Esophagus muscularis mucosa (tissue), 4 donors: Measurements from ENCODE around the gene PCDHB11. TPM values are rescaled to one million over a fixed set of nuclear protein-coding genes. Genes with fewer than 3 reads are reported as not detected.
"Not testable (repeated sequence)": the region's sequence is repeated elsewhere in the genome, so short reads cannot be mapped to it uniquely, and the experiment has no call there.

Experiments
- DNase-seq: peaks from one replicate; pipeline ENCODE4 v3.0.0-alpha.2; 2017; ENCODE audit errors: extremely low spot score
- H3K27ac ChIP-seq, 4 donors: fragments of 200-600 bp; sonication (generic); replicated peaks in 1 of 4; 1 replicate in 3 of 4; 2 replicates in 1 of 4; pipeline ENCODE4 v1.5.1; 2016 to 2019; ENCODE audit warnings: mild to moderate bottlenecking in 1 of 4
- H3K27me3 ChIP-seq, 4 donors: fragments of 200-600 bp; sonication (generic); one replicate each; pipeline versions ENCODE4 v1.5.1 to v1.6.0; 2016 to 2019
- H3K36me3 ChIP-seq, 4 donors: fragments of 200-600 bp; sonication (generic); one replicate each; pipeline ENCODE4 v1.5.1; 2016 to 2019
- H3K4me1 ChIP-seq, 4 donors: fragments of 200-600 bp; sonication (generic); one replicate each; pipeline ENCODE4 v1.5.1; 2016 to 2019
- H3K4me3 ChIP-seq, 4 donors: fragments of 200-600 bp; sonication (generic); 1 replicate in 2 of 4; 2 replicates in 2 of 4; pipeline ENCODE4 v1.5.1; 2016 to 2019; ENCODE audit warnings: mild to moderate bottlenecking in 4 of 4, moderate library complexity in 1 of 4
- H3K9me3 ChIP-seq, 4 donors: fragments of 200-600 bp; sonication (generic); 1 replicate in 3 of 4; 2 replicates in 1 of 4; pipeline ENCODE4 v1.5.1; 2016 to 2019
- CTCF ChIP-seq, 3 experiments: fragments of 200-600 bp in 2 of 3; fragments of 450-650 bp in 1 of 3; sonication (generic) in 2 of 3; IDR thresholded peaks; one replicate each; pipeline ENCODE4 v1.5.1; 2017 to 2019; ENCODE audit warnings: antibody characterized with exemption in 3 of 3, mild to moderate bottlenecking in 2 of 3, moderate library complexity in 1 of 3
- EP300 ChIP-seq: sonication (generic); formaldehyde crosslinking; IDR thresholded peaks from one replicate; pipeline ENCODE4 v1.6.1; 2017; ENCODE audit warnings: antibody characterized with exemption
- POLR2A ChIP-seq: fragments of 450-650 bp; IDR thresholded peaks from one replicate; pipeline ENCODE4 v1.6.1; 2017; ENCODE audit warnings: antibody characterized with exemption, moderate library complexity, mild to moderate bottlenecking, low read depth
- POLR2AphosphoS5 ChIP-seq, 2 donors: sonication (generic); formaldehyde crosslinking; IDR thresholded peaks; one replicate each; pipeline ENCODE4 v1.6.1; 2017; ENCODE audit warnings: antibody characterized with exemption in 2 of 2
- WGBS: methylation state at CpG from one replicate; pipeline ENCODE4 v1.1.5; 2018; 5-methylcytosine and 5-hydroxymethylcytosine counted together
- intact Hi-C: fragments of 100-400 bp; cut with DNase I; formaldehyde crosslinking; loops from one replicate; pipeline ENCODE4 v1.15.1; 2023
- total RNA-seq, 4 donors: library from RNA; depleted of rRNA; stranded (reverse); fragments of >200 nt; gene quantifications; one replicate each; pipeline versions ENCODE4 v1.1.0 to v1.2.1, GENCODE V29; 2016

PCDHB11 gene
- total RNA-seq, 4 donors from 2014 or later = 1.7 to 4.6 (median 2.9) TPM

- H3K4me1 ChIP-seq = no peaks in the 10 kb centered on the region
- intact Hi-C loops = loop anchor here (10.0 kb wide), 1 partner anchor 323 kb away; no protein-coding TSS in a partner anchor
- TF ChIP-seq CTCF (IDR thresholded peaks at IDR 0.05) (no peak), POLR2A (no peak), EP300 (no peak), POLR2AphosphoS5 (IDR thresholded peaks at IDR 0.05) (no peak)
- H3K27ac ChIP-seq = no peak overlapping the region
- H3K9me3 ChIP-seq = peaks cover 12 to 100% (median 97%) of the 10 kb centered on the region in 4 donors
- H3K36me3 ChIP-seq = peaks cover 0 to 2% (median 0%) of the 10 kb centered on the region in 4 donors
- no peak for DNase-seq
- WGBS = 11% methylated on average over 10 of the region's 43 CpGs
- no peak overlapping the region for H3K4me3 ChIP-seq
- peaks cover 0 to 12% (median 0%) of the 10 kb centered on the region in 4 donors for H3K27me3 ChIP-seq
Measured at GRCh38 chr5:141241496-141241895, 42.1 kb downstream of the PCDHB11 start.

GRCh38 chr5:141245250-141245717 is 45.9 kb downstream of the PCDHB11 start, which contains the start of gene PCDHB15:
TSS of gene PCDHB15 (plus strand) at chr5:141245395. CDS start at chr5:141245579, 184 bp downstream.
- no peak for DNase-seq
- intact Hi-C loops = loop anchor here (10.0 kb wide), 1 partner anchor 320 kb away; no protein-coding TSS in a partner anchor

GRCh38 chr5:141246971-141247370 is 47.5 kb downstream of the PCDHB11 start:
- H3K36me3 ChIP-seq = peaks cover 0 to 13% (median 5%) of the 10 kb centered on the region in 4 donors
- WGBS = 63% methylated on average over 7 of the region's 42 CpGs
- not testable (repeated sequence) for DNase-seq, H3K4me3 ChIP-seq, H3K4me1 ChIP-seq, H3K27ac ChIP-seq, H3K27me3 ChIP-seq
- peaks cover 12 to 100% (median 96%) of the 10 kb centered on the region in 4 donors for H3K9me3 ChIP-seq
- intact Hi-C loops = loop anchor here (10.0 kb wide), 1 partner anchor 318 kb away; no protein-coding TSS in a partner anchor

More at GRCh38 chr5:141245250-141245717, 45.9 kb downstream of the PCDHB11 start, which contains the start of gene PCDHB15:
- 11% methylated on average over 15 of the region's 16 CpGs for WGBS
- Histone ChIP-seq H3K4me3 (peak within 1 kb of the TSS; percentile 31 to 49 (median 36)), H3K27me3 (peaks cover 0 to 12% (median 0%) of the 10 kb centered on the region in 4 donors), H3K27ac (no peak within 1 kb of the TSS), H3K9me3 (peaks cover 21 to 100% (median 96%) of the 10 kb centered on the region in 4 donors), H3K36me3 (peaks cover 0 to 13% (median 5%) of the 10 kb centered on the region in 4 donors), H3K4me1 (no peaks in the 10 kb centered on the region)
- TF ChIP-seq EP300 (no peak), CTCF (IDR thresholded peaks at IDR 0.05) (peak; percentile 11 to 26 (median 23))

GRCh38 chr5:141247434-141247833 is 48.0 kb downstream of the PCDHB11 start:
- DNase-seq, H3K4me3 ChIP-seq, H3K27me3 ChIP-seq, H3K27ac ChIP-seq, H3K4me1 ChIP-seq: not testable (repeated sequence)
- Histone ChIP-seq H3K9me3 (peaks cover 9 to 100% (median 96%) of the 10 kb centered on the region in 4 donors), H3K36me3 (peaks cover 0 to 13% (median 5%) of the 10 kb centered on the region in 4 donors)
- WGBS = 46% methylated on average over 9 of the region's 34 CpGs
- intact Hi-C loops = loop anchor here (10.0 kb wide), 1 partner anchor 317 kb away; no protein-coding TSS in a partner anchor

- Histone ChIP-seq H3K9me3 (peaks cover 9 to 100% (median 98%) of the 10 kb centered on the region in 4 donors), H3K27ac (no peak overlapping the region), H3K27me3 (no peaks in the 10 kb centered on the region), H3K4me3 (no peak overlapping the region), H3K4me1 (no peaks in the 10 kb centered on the region), H3K36me3 (peaks cover 0 to 13% (median 5%) of the 10 kb centered on the region in 4 donors)
- DNase-seq = no peak
- intact Hi-C loops = no loop called here
- TF ChIP-seq POLR2AphosphoS5 (IDR thresholded peaks at IDR 0.05) = no peak
- no peak for TF ChIP-seq CTCF (IDR thresholded peaks at IDR 0.05)
- no peak for TF ChIP-seq POLR2A
- TF ChIP-seq EP300 = no peak
Measured at GRCh38 chr5:141250576-141250975, 51.1 kb downstream of the PCDHB11 start.

Other genes with a start within 250 kb of the PCDHB11 start
- 10 to 100 TPM in 3 of 4 donors, 1 to 10 TPM in 1; 8.8 to 26.6 (median 18.0) TPM for gene PCDHAC2, start 233.2 kb upstream of the PCDHB11 start, total RNA-seq
- not detected for gene PCDHB1, start 148.3 kb upstream of the PCDHB11 start, total RNA-seq
- 1 to 10 TPM; 2.1 to 3.2 (median 2.8) TPM for gene PCDHB2, start 105.0 kb upstream of the PCDHB11 start, total RNA-seq
- 1 to 10 TPM in 3 of 4 donors, under 1 TPM in 1; 0.83 to 2.3 (median 1.2) TPM for gene PCDHB3, start 99.2 kb upstream of the PCDHB11 start, total RNA-seq
- 1 to 10 TPM; 1.2 to 5.1 (median 3.8) TPM for gene PCDHB4, start 77.8 kb upstream of the PCDHB11 start, total RNA-seq
- gene PCDHB5, start 64.4 kb upstream of the PCDHB11 start, total RNA-seq = 1 to 10 TPM; 3.6 to 7.4 (median 4.0) TPM
- 1 to 10 TPM in 1 of 4 donors, under 1 TPM in 3; 0.46 to 1.1 (median 0.83) TPM for gene PCDHB6, start 49.6 kb upstream of the PCDHB11 start, total RNA-seq
- 1 to 10 TPM; 1.1 to 2.9 (median 2.5) TPM for gene PCDHB7, start 27.0 kb upstream of the PCDHB11 start, total RNA-seq
- gene PCDHB8, start 21.8 kb upstream of the PCDHB11 start, total RNA-seq = 1 to 10 TPM in 1 of 4 donors, under 1 TPM in 3; 0.33 to 2.0 (median 0.87) TPM
- 1 to 10 TPM; 3.3 to 5.6 (median 3.9) TPM for gene PCDHB16, start 17.2 kb upstream of the PCDHB11 start, total RNA-seq
- gene PCDHB9, start 12.5 kb upstream of the PCDHB11 start, total RNA-seq = 1 to 10 TPM; 1.5 to 2.9 (median 2.2) TPM
- 1 to 10 TPM; 3.3 to 7.9 (median 4.9) TPM for gene PCDHB10, start 7.3 kb upstream of the PCDHB11 start, total RNA-seq
- gene PCDHB12, start 9.1 kb downstream of the PCDHB11 start, total RNA-seq = 1 to 10 TPM; 2.2 to 4.3 (median 2.9) TPM
- 1 to 10 TPM; 4.3 to 8.1 (median 5.6) TPM for gene PCDHB13, start 14.3 kb downstream of the PCDHB11 start, total RNA-seq
- 1 to 10 TPM; 6.8 to 9.9 (median 8.3) TPM for gene PCDHB14, start 23.7 kb downstream of the PCDHB11 start, total RNA-seq
- gene PCDHB15, start 45.8 kb downstream of the PCDHB11 start, total RNA-seq = 1 to 10 TPM; 4.0 to 7.0 (median 4.5) TPM
- under 1 TPM in 2 of 4 donors, not detected in 2; 0.23 to 0.65 TPM for gene SLC25A2, start 104.4 kb downstream of the PCDHB11 start, total RNA-seq
- 10 to 100 TPM; 44.0 to 65.9 (median 59.1) TPM for gene TAF7, start 121.2 kb downstream of the PCDHB11 start, total RNA-seq
- 1 to 10 TPM in 1 of 4 donors, under 1 TPM in 3; 0.45 to 1.2 (median 0.76) TPM for gene PCDHGA1, start 130.9 kb downstream of the PCDHB11 start, total RNA-seq
- 1 to 10 TPM; 2.5 to 5.4 (median 4.0) TPM for gene PCDHGA2, start 139.1 kb downstream of the PCDHB11 start, total RNA-seq
- 1 to 10 TPM; 1.7 to 2.6 (median 1.8) TPM for gene PCDHGA3, start 144.2 kb downstream of the PCDHB11 start, total RNA-seq
- 1 to 10 TPM; 2.7 to 5.1 (median 3.0) TPM for gene PCDHGB1, start 150.5 kb downstream of the PCDHB11 start, total RNA-seq
- 1 to 10 TPM; 3.6 to 7.9 (median 4.6) TPM for gene PCDHGA4, start 155.4 kb downstream of the PCDHB11 start, total RNA-seq
- gene PCDHGB2, start 160.4 kb downstream of the PCDHB11 start, total RNA-seq = 1 to 10 TPM; 3.2 to 5.7 (median 4.1) TPM
- gene PCDHGA5, start 164.5 kb downstream of the PCDHB11 start, total RNA-seq = 1 to 10 TPM; 2.6 to 5.4 (median 4.7) TPM
- 1 to 10 TPM; 2.5 to 7.5 (median 3.8) TPM for gene PCDHGB3, start 170.6 kb downstream of the PCDHB11 start, total RNA-seq
- 1 to 10 TPM; 4.1 to 7.1 (median 5.9) TPM for gene PCDHGA6, start 174.3 kb downstream of the PCDHB11 start, total RNA-seq
- 1 to 10 TPM; 4.3 to 9.1 (median 6.4) TPM for gene PCDHGA7, start 183.1 kb downstream of the PCDHB11 start, total RNA-seq
- 1 to 10 TPM; 3.8 to 5.5 (median 4.6) TPM for gene PCDHGB4, start 188.1 kb downstream of the PCDHB11 start, total RNA-seq
- 1 to 10 TPM; 1.7 to 5.8 (median 3.3) TPM for gene PCDHGA8, start 193.0 kb downstream of the PCDHB11 start, total RNA-seq
- 1 to 10 TPM; 4.8 to 10.0 (median 7.8) TPM for gene PCDHGB5, start 198.3 kb downstream of the PCDHB11 start, total RNA-seq
- 1 to 10 TPM; 3.3 to 8.7 (median 4.9) TPM for gene PCDHGA9, start 203.2 kb downstream of the PCDHB11 start, total RNA-seq
- gene PCDHGB6, start 208.4 kb downstream of the PCDHB11 start, total RNA-seq = 1 to 10 TPM; 6.2 to 8.4 (median 7.4) TPM
- 1 to 10 TPM; 2.3 to 6.2 (median 4.3) TPM for gene PCDHGA10, start 213.4 kb downstream of the PCDHB11 start, total RNA-seq
- gene PCDHGB7, start 218.1 kb downstream of the PCDHB11 start, total RNA-seq = 10 to 100 TPM; 13.9 to 18.0 (median 14.4) TPM
- 1 to 10 TPM; 3.0 to 5.8 (median 4.5) TPM for gene PCDHGA11, start 221.4 kb downstream of the PCDHB11 start, total RNA-seq
- 10 to 100 TPM in 3 of 4 donors, 1 to 10 TPM in 1; 7.6 to 13.7 (median 11.6) TPM for gene PCDHGA12, start 230.9 kb downstream of the PCDHB11 start, total RNA-seq